Panc1 (cell line): ENCODE results near the gene DAB1. TPM values are rescaled to one million over a fixed set of nuclear protein-coding genes. Genes with fewer than 3 reads are reported as not detected.

ENCODE experiments used
- ATAC-seq: fragments of 200-7000 bp; cut with Tn5 transposase; 2 replicates; pipeline ENCODE4 v1.9.1; 2020; ENCODE audit warnings: mild to moderate bottlenecking, moderate library complexity
- BruUV-seq: library from RNA; stranded (reverse); fragments of 400-500 nt; replicated peaks from 2 replicates; lab custom pipeline; 2021; lab: Mats Ljungman, UMichigan
- CTCF ChIA-PET: fragments of 300-600 bp; sonication (Branson Sonifier 250); formaldehyde crosslinking; loops from one replicate; lab custom pipeline; 2022; ENCODE audit warnings: antibody characterized with exemption; lab: Charles Lee
- POLR2A ChIA-PET: fragments of 300-600 bp; sonication (Branson Sonifier 250); formaldehyde crosslinking; loops from one replicate; lab custom pipeline; 2022; ENCODE audit warnings: antibody characterized with exemption; lab: Charles Lee
- DNase-seq: peaks from one replicate; pipeline ENCODE4 v3.0.0-alpha.2; 2010; ENCODE audit warnings: low read depth, low spot score
- H3K27ac ChIP-seq: 2 replicates; pipeline ENCODE4 v1.5.1; 2011; ENCODE audit warnings: mild to moderate bottlenecking, low read length, inconsistent platforms
- H3K27me3 ChIP-seq: fragments of 200-500 bp; sonication (Bioruptor generic); 2 replicates; pipeline ENCODE4 v1.6.0; 2014; ENCODE audit warnings: low read length, inconsistent platforms; ENCODE audit not compliant: control insufficient read depth, insufficient read depth
- H3K36me3 ChIP-seq: fragments of 200-500 bp; sonication (Bioruptor generic); 2 replicates; pipeline ENCODE4 v1.5.1; 2014; ENCODE audit warnings: inconsistent platforms, mild to moderate bottlenecking, low read length, moderate library complexity; ENCODE audit not compliant: control insufficient read depth, insufficient read depth
- H3K4me1 ChIP-seq: 2 replicates; pipeline ENCODE4 v1.5.1; 2011; ENCODE audit warnings: inconsistent platforms, mild to moderate bottlenecking, low read length, moderate library complexity; ENCODE audit not compliant: control insufficient read depth, insufficient read depth
- H3K4me3 ChIP-seq, 2 experiments: 2 replicates each; pipeline ENCODE4 v1.5.1; 2011 to 2012; ENCODE audit warnings: low read depth in 2 of 2, low read length in 2 of 2, mild to moderate bottlenecking in 2 of 2, inconsistent platforms in 1 of 2, moderate library complexity in 1 of 2
- H3K9me3 ChIP-seq: fragments of 200-500 bp; sonication (Bioruptor generic); 2 replicates; pipeline ENCODE4 v1.5.1; 2014; ENCODE audit warnings: low read depth, mild to moderate bottlenecking, inconsistent platforms, low read length, moderate library complexity; ENCODE audit not compliant: control insufficient read depth, insufficient read depth
- POLR2AphosphoS5 ChIP-seq: IDR thresholded peaks from 2 replicates; pipeline ENCODE4 v1.6.1; 2012; ENCODE audit warnings: mild to moderate bottlenecking, low read depth, low read length, moderate library complexity
- SIN3A ChIP-seq: IDR thresholded peaks from 2 replicates; pipeline ENCODE4 v1.6.1; 2012; ENCODE audit warnings: low read depth, mild to moderate bottlenecking, low read length, moderate library complexity, borderline replicate concordance; ENCODE audit not compliant: insufficient read depth
- TCF7L2 ChIP-seq: IDR thresholded peaks from 2 replicates; pipeline ENCODE4 v1.6.1; 2011; ENCODE audit warnings: mild to moderate bottlenecking, low read depth, low read length, inconsistent platforms
- in situ Hi-C: cut with HindIII; loops from 2 replicates; pipeline ENCODE4 v1.10.0; 2016; ENCODE audit warnings: low sequenced_read_pairs, low pct_unique_long_range_greater_than_20kb
- intact Hi-C: fragments of 100-400 bp; cut with micrococcal nuclease; formaldehyde crosslinking; loops from one replicate; pipeline ENCODE4 v1.10.0; 2022; ENCODE audit not compliant: unreplicated experiment
- total RNA-seq: library from RNA; stranded (reverse); gene quantifications from one replicate; pipeline ENCODE4 v1.2.1, GENCODE V29; 2021; ENCODE audit not compliant: unreplicated experiment
- TF ChIP-seq, protein P1 (sequence below): fragments of 450-650 bp; IDR thresholded peaks from 2 replicates; pipeline ENCODE4 v1.5.1; 2017; ENCODE audit warnings: mild to moderate bottlenecking
- TF ChIP-seq, protein P2 (sequence below), 2 experiments: IDR thresholded peaks; 2 replicates each; pipeline ENCODE4 v1.6.1; 2011 to 2012; ENCODE audit warnings: low read depth in 2 of 2, control low read depth in 1 of 2, low read length in 1 of 2, mild to moderate bottlenecking in 1 of 2, moderate library complexity in 1 of 2; ENCODE audit not compliant: insufficient read depth in 1 of 2

Gene DAB1
- total RNA-seq, 1 experiment from 2014 or later, result 0.05 TPM

DNA sequence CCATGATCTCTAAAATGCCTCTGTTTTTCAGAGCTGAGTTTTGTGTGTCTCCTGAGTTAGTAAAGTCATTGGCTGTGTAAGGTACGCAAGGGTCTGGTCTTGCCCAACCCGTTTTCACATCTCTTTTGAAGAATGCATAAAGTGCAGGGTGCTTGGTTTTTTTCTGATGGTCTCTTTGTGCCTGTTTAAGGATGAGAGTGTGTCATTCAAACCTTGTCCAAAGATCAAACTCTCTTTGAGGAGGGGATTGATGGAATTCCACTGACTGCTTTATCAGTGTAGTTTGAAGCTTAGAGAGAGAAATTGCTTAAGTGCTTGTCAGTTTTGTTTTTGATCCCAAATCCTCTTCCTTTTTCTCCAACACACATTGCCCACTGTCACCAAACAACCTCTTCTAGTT, 438.0 kb downstream of the DAB1 start:
- CTCF ChIA-PET, result no interaction called here

DNA sequence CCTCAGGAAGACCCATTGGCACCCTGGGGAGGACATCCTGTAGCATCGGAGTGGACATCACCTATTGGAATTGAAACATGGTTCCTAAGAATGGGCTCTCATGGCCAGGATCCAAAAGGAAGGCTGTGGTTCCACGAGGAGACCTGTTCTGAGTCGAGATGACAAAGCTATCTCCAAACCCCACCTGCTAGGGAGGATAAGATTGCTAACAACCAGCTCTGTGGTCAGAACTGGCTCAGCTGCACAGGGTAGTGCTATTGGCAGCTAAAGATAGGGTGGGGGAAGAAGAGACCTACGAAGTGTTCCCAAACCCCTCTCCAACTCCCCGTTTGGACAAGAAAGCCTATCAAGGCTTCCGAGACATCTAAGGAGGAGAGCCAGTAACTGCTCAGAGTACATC, 440.4 kb downstream of the DAB1 start:
- Histone ChIP-seq H3K9me3 (no peaks in the 10 kb centered on the region), H3K4me3 (no peak overlapping the region), H3K36me3 (no peaks in the 10 kb centered on the region), H3K4me1 (no peaks in the 10 kb centered on the region), H3K27me3 (peaks cover 5% of the 10 kb centered on the region; the same call in 1 of the 2 replicates), H3K27ac (no peak overlapping the region)
- intact Hi-C loops (no loop called here), in situ Hi-C loops (no loop called here)
- no peak for TF ChIP-seq SIN3A
- no peak for TF ChIP-seq TCF7L2
- TF ChIP-seq, protein P1, sequence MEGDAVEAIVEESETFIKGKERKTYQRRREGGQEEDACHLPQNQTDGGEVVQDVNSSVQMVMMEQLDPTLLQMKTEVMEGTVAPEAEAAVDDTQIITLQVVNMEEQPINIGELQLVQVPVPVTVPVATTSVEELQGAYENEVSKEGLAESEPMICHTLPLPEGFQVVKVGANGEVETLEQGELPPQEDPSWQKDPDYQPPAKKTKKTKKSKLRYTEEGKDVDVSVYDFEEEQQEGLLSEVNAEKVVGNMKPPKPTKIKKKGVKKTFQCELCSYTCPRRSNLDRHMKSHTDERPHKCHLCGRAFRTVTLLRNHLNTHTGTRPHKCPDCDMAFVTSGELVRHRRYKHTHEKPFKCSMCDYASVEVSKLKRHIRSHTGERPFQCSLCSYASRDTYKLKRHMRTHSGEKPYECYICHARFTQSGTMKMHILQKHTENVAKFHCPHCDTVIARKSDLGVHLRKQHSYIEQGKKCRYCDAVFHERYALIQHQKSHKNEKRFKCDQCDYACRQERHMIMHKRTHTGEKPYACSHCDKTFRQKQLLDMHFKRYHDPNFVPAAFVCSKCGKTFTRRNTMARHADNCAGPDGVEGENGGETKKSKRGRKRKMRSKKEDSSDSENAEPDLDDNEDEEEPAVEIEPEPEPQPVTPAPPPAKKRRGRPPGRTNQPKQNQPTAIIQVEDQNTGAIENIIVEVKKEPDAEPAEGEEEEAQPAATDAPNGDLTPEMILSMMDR, result no peak
- TF ChIP-seq, protein P2, sequence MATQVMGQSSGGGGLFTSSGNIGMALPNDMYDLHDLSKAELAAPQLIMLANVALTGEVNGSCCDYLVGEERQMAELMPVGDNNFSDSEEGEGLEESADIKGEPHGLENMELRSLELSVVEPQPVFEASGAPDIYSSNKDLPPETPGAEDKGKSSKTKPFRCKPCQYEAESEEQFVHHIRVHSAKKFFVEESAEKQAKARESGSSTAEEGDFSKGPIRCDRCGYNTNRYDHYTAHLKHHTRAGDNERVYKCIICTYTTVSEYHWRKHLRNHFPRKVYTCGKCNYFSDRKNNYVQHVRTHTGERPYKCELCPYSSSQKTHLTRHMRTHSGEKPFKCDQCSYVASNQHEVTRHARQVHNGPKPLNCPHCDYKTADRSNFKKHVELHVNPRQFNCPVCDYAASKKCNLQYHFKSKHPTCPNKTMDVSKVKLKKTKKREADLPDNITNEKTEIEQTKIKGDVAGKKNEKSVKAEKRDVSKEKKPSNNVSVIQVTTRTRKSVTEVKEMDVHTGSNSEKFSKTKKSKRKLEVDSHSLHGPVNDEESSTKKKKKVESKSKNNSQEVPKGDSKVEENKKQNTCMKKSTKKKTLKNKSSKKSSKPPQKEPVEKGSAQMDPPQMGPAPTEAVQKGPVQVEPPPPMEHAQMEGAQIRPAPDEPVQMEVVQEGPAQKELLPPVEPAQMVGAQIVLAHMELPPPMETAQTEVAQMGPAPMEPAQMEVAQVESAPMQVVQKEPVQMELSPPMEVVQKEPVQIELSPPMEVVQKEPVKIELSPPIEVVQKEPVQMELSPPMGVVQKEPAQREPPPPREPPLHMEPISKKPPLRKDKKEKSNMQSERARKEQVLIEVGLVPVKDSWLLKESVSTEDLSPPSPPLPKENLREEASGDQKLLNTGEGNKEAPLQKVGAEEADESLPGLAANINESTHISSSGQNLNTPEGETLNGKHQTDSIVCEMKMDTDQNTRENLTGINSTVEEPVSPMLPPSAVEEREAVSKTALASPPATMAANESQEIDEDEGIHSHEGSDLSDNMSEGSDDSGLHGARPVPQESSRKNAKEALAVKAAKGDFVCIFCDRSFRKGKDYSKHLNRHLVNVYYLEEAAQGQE (IDR thresholded peaks at IDR 0.05; ENCODE audit: insufficient read depth in 1 of 2, low read depth in 2 of 2, low read length in 1 of 2), result no peak
- no peak for TF ChIP-seq POLR2AphosphoS5
- no TSS peak for BruUV-seq
- ATAC-seq (no peak), DNase-seq (no peak)
- POLR2A ChIA-PET, result no interaction called here
- CTCF ChIA-PET, result no interaction called here

More for the DNA sequence above, 438.0 kb downstream of the DAB1 start:
- POLR2A ChIA-PET, result no interaction called here
- in situ Hi-C loops, result no loop called here
- no peak overlapping the region for H3K4me3 ChIP-seq
- H3K4me1 ChIP-seq, result no peaks in the 10 kb centered on the region
- TF ChIP-seq SIN3A (no peak), POLR2AphosphoS5 (no peak), TCF7L2 (no peak)
- TF ChIP-seq, protein P1, result no peak
- TF ChIP-seq, protein P2 (IDR thresholded peaks at IDR 0.05; ENCODE audit: insufficient read depth in 1 of 2, low read depth in 2 of 2, low read length in 1 of 2), result no peak
- H3K27ac ChIP-seq, result no peak overlapping the region
- intact Hi-C loops, result no loop called here
- no peaks in the 10 kb centered on the region; the same call in 1 of the 2 replicates for H3K27me3 ChIP-seq
- H3K9me3 ChIP-seq, result no peaks in the 10 kb centered on the region
- no peaks in the 10 kb centered on the region for H3K36me3 ChIP-seq
- no TSS peak for BruUV-seq
- no peak for DNase-seq
- ATAC-seq, result no peak
